Measurements from ENCODE around the gene AHRR.

DNA sequence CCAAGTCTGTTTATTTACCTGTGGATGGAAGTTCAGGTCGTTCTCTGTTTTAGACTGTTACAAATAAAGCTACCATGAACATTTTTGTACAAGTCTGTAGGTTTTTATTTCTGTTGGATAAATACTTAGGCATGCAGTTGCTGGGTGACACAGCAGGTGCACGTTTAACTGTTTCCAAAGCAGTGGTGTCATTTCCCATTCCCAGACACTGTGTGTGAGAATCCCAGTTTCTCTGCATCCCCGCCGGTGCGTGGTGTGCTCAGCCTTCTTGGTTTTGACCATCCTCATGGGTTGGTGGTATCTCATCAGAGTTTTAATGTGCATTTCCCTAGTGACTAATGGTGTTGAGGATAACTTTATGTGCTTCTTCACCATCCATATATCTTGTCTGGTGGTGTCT is 27.2 kb downstream of the AHRR start:
- TF ChIP-seq, protein P1, sequence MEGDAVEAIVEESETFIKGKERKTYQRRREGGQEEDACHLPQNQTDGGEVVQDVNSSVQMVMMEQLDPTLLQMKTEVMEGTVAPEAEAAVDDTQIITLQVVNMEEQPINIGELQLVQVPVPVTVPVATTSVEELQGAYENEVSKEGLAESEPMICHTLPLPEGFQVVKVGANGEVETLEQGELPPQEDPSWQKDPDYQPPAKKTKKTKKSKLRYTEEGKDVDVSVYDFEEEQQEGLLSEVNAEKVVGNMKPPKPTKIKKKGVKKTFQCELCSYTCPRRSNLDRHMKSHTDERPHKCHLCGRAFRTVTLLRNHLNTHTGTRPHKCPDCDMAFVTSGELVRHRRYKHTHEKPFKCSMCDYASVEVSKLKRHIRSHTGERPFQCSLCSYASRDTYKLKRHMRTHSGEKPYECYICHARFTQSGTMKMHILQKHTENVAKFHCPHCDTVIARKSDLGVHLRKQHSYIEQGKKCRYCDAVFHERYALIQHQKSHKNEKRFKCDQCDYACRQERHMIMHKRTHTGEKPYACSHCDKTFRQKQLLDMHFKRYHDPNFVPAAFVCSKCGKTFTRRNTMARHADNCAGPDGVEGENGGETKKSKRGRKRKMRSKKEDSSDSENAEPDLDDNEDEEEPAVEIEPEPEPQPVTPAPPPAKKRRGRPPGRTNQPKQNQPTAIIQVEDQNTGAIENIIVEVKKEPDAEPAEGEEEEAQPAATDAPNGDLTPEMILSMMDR (IDR thresholded peaks at IDR 0.05), result no peak
- TF ChIP-seq POLR2A (IDR thresholded peaks at IDR 0.05), result no peak
- TF ChIP-seq POLR2AphosphoS5 (IDR thresholded peaks at IDR 0.05), result no peak

All from stomach (tissue), 4 donors.